GM18867 (cell line): ENCODE results near the gene SDC1.

Experiments
- ATAC-seq: cut with Tn5 transposase; IDR thresholded peaks from one replicate; pipeline ENCODE4 v1.9.1; 2021; ENCODE audit warnings: mild to moderate bottlenecking, moderate library complexity; ENCODE audit not compliant: unreplicated experiment

The SDC1 gene

DNA sequence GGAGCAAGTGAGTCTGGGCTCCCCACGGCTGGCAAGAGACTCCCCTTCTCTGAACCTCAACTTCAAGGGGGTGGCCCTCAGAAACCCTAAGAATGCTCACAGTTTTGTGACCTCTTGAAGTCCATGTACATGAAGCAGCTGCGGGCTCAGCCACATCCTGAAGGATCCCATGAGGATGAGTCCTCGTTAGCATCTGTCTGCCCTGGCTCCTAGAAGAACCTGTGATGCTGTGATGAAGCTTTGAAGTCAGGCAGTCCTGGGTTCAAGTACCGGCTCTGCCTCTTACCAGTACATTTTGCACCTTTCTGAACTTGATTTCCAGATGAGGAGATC lies 38.1 kb downstream of the SDC1 start:
- ATAC-seq: no peak

DNA sequence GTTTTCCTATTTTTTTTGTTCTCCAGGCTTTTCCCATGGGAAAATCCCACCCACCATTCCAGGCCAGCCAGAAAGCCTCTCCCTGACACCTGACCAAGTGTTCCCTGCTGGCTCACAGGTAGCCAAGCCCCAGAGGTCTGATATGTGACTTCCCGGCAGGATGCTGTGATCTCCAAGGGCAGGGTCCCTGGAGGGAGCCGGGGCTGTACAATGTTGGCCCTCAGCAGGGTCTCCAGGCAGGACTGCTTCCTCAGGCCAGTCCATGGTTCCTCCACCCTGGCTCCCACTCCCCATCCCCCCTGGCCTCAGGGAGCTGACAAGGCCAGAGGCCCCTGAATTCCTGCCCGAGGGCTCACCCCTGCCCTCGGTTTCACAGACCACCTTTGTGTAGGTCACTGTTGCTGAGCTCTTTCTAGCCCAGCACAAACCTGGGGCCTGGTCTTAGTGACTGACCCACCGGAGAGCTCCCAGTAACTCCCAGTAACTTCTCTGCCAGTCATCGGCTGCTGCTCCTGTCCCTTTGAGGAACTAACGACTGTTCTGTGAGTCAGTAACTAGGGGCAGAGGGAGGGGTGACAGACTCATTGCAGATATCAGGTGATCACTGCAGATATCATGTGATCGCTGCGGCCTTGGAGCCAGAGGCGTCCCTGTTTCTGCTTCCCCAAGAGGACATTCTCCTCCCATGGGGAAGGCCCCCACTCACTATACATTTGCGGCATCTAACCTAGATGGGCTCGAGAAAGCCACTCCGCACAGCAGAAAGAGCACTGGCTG lies 38.7 kb downstream of the SDC1 start:
- no peak for ATAC-seq

DNA sequence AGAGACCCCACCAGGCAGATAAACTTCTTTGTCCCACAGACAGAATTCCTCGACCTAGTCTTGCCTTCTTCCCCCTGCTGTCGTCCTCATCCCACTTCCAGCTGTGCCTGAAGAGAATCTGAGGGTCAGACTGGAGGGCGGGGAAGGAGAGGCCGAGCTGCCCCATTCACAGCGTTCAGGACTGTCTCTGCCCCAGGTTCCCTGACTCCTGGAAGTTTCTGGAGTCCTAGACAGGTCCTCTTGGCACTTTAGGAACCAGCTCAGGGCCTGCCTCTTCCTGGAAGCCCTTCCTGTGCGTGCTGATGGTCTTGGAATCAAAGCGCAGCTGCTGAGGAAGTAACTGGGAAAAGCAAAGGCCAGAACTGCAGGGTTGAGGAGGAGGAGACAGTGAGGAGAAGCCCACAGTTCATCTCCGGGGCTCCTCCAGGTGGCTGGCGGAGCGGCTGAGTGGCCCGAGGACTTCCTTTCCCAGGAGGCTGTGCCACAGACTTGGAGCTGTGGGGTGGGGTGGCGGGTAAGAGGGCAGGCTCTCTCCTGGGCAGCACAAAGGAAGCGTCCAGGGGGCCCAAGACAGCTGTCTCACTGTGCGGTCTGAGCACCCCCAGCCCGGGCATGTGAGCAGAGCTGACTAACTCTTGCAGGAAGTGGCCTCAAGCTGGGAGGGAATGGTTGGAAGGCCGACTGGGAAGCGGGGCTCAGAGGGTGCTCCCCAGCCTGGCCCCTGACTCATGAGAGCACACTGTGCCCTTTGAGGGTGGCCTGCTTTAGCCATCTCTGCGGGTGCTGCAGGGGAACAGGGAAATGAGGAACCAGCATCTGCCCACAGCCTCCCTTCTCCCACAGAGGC lies 39.5 kb downstream of the SDC1 start:
- ATAC-seq: no peak

DNA sequence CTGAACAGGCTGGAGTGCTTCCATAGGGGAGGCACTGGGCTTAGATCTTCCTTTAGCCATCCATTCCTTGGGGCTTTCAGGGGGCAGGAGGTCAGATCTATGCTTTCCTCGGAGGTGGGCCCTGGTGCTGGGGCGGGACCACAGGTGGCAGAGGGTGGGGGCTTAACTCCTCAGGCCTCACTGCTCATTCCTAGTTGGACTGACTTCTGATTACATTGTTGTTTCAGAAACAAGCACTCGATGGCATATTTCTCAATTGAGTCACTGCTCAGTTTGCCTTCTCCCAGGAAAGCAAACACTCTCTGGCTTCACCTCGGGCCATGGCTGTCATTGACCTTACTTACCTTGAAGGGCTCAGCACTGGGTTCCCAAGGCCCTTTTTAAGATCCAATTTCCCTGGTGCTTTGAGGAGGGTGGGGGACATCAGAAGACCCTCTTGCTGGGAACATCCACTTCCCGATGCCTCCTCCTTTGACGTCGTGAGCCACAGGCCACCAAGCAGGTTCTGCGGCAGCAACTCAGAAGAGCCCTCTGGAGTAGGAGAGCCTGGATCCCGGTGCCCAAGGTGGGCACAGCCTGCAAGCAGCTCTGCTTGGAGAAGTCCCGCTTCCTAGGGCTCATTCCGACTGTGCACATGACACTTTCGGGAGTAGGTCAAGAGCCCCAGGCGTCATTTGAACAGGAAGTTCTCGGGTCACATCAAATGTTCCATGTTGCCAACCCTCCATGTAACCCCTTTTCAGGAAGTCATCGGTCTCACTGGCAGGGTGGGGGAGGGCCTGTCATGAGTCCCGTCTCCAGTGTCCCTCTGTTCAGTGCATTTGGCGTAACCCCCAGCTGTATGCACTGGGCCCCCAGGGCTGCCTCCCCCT lies 40.6 kb downstream of the SDC1 start:
- ATAC-seq: no peak

DNA sequence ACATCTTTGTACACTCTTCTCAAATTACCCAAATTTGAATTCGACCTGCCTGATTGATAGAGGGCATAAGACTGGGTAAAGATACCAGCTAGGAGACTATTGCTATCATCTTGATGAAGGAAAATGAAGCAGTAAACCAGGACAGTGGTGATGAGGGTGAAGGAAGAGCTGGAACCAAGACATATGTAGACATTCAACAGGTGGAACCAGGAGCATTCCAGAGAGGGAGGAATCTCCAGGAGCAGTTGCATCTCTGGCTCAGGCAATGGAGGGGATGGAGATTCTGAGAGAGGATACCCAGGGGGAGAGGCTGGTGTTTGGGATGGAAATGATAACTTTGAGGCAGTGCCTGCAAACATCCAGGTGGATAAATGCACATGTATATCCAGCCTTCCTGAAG lies 41.6 kb downstream of the SDC1 start:
- ATAC-seq: no peak

DNA sequence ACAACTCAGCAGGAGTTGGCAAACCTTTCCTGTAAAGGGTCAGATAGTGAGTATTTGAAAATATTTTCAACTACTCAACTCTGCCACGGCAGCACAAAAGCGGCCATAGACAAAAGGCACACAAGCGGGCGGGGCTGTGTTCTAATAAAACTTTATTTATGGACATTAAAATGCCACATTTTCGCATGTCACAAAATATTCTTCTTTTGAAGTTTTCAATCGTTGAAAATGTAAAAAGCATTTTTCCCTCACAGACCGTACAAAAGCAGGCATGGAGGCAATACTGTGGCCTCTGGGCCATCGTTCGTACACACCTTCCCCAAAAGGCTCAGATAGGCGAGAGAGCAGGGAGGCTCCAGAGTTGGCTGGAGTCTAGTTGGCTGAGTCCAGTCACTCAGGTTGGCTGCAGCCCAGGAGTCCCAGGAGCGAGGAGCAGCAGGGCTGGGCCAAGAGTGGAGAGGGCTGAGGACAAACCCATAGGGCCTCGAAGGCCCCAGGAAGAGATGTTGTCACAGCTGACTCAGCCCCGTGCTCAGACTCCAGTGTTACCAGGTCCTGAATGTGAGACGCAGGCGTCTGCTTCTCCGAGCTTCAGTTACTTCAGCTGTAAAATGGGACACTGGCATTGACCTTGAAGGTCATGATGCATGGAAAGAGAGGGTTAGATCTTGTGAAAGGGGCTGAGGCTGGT lies 42.5 kb downstream of the SDC1 start:
- no peak for ATAC-seq

DNA sequence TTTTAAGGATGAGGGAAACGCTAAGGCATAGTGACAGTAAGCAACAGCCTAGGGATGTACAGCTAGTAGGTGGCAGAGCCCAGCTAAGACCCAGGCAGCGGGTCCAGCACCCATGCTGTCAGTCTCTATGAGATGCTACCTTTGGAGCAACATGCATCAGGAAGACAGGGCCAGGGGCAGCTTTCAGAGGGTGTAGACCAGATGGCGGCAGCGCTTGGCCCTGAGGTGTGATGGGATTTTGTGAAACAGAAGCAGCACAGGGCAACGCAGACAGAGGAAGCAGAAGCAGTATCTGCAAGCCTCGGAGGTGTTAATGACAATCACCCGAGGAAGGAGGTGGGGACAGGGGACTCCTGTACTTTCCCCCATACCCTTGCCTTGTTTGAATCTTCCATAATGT lies 43.2 kb downstream of the SDC1 start:
- ATAC-seq: no peak

DNA sequence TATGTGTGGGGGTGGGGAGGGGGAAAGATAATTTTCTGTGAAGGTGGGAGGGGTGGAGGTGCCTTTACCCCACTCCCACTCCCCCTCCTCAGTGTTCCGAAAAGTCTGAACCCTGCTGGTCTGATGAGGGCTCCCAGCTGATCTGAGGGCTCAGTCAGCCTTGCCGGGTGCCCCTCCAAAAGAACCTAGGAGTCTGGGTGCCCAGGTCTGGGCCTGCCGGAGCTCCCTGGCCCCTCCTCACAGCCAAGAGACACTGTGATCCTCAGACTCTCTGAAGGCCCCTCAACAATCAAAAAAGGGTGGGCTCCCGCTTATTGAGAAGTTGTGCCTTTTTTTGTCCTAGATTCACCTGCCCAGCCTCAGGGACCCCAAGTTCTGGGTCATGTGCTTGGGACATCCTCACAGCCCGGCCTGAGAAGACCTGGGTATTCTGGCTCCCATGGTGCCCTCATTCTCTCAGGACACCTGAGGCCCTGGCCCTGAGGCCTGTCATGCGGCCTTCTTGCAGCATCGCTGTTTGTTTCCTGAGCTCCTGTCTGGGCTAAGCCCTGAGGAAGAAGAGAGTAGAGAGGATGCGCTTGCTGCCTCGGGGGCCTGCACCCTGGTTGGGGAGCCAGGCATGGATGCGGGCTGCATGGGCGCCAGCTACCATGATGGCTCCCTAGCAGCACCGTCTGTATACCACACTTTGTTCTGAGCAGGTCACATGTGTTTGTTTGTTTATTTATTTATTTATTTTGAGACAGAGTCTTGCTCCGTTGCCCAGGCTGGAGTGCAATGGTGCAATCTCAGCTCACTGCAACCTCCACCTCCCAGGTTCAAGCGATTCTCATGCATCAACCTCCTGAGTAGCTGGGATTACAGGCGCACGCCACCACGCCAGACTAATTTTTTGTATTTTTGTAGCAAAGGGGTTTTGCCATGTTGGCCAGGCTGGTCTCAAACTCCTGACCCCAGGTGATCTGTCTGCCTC lies 44.0 kb downstream of the SDC1 start:
- no peak for ATAC-seq

DNA sequence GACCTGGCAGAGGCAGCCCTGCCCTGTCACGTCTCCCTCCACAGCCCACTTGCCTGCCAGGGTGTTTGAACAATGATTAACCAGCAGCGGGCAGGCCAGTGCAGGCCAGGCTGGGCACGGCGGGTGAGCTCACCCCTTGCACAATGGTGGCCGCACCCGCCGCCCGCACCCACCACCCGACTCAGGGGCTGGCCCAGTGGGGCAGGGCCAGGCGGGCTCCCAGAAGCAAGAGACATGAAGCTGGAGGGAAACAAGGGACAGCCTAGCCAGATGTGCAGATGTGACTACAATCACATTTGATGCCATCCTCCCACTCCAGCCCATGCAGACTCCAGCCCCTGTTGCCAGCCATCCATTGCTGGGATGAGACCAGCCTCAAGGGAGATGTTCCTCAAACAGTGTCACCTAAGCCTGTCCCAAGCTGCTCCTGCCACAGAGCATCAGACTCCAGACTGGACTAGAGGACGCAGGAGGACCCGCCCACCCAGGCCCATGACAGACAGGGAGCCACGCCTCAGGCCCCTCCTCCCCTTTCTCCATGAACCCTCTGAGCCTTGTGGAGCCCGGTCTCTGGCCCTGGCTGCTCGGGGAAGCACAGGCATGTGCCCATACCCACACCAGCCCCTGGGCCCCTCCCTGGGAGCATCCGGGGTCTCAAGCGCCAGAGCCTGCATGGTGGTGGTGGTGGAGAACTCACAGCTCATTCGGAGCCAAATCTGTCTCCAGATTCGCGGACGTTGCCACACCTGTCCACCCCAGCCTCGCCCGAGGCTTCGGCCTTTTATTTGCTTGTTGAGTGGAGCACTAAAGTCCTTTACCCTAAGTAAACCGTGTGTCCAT lies 45.0 kb downstream of the SDC1 start:
- no peak for ATAC-seq

DNA sequence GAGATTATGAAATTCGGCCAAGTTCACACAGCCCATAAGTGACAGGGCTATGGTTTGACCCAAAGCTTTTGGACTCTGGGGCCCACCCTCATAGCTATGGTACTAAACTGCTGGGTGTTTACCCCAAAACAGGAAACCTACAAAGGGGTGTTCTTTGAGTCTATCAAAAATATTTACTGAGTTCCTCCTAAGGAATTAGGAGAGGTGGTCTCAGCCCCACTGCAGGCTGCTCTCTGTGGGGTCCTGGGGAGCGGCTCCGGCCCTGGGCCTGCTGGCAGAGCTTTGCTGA lies 45.5 kb downstream of the SDC1 start:
- no peak for ATAC-seq

DNA sequence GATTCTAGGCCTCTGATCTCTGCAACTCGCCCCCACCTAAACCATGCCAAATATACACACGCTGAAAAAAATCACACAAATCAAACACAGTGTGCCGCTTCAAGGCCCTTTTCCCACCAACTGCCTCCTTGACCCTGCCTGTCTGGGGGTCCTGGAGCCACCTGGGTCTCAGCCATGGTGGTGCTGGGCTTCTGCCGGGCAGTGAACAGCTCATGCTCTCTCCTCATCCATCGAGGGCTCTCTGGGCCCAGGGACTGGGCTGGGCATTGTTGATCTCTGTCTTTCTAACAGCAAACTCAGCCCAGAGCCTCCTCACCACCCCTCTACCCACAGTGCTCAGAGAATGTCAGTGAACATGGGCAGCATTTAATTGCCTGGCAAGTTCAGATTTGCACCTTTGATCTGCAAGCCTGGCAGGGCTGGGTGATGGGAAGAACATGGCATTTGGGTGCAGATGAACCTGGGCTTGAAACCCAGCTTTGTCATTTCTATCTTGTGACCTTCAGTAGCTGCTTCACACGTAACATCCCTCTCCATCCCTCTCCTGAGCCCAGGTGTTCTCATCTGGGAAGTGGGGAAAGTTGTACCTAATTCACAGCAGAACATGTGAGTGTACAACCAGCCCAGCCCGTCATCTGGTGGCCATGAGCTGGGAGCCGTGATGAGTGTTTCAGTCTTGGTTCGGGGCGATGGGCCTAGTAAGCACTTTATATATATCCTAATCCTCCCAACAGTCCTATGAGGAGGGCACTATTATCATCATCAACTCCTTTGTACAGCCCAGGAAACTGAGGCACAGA lies 46.1 kb downstream of the SDC1 start:
- no peak for ATAC-seq

DNA sequence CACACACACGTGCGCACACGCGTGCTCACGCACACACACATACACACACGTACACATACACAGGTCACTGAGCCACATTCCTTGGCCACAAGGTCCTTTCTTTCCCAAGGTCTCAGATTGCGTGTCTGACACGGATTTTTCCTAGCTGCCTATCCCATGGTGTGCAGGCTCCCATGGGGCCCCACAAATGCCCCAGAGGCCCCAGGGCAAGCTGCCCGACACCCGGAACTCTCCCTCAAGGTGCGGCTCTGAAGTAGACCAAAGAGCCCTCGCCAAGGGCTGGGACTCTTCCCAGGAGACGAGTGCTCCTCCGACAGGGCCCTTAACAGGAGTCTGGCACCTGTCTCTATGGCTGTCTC lies 46.7 kb downstream of the SDC1 start:
- ATAC-seq: no peak

DNA sequence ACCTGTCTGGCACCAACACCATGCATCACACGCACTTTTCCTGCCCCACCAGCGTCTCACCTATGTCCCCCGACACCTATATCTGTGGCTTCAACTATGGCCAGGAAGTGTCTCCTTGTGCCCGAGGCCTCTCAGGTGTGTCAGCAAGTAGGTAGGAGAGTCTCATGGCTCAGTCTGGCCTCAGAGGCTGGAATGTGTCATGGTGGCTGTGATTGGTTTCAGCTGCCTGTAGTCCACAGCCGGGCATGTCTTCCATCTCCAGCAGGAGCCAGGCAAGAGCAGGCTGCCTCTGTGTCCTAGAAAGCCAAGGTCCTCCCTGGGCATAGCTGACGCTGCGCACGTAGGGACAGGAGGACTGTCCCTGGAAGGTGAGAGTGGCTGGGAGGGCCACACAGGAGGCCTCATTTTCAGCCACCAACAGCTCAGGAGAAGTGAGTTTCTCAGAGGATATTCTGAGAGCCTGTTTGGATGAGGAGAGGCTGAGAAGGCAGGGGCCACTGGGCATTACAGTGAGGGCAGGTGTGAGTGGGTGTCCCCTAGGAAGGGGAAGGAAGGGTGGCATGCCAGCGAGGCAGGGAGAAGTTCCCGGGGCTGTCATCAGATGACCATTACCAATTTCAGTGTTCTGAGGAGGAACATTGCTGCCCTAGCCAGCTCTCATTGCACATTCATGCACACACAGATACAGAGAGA lies 47.2 kb downstream of the SDC1 start:
- no peak for ATAC-seq

DNA sequence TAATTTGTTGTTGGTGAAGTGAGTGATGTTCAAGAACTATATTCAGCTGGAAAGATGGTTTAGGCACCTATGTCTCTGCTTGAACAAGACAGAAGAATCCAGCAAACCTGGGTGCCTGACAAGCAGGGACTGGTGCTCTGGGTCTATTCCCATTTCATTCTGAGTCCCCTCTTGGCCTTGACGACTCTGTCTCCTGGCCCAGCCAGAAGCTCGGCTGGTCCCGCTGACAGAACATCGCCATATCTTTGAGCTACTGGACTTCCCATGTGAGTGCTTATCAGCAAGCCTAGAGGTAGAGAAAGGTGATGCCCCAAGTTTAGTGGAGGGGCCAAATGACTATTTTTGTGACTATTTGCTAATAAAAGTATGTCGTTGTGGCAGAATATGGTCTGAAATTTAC lies 48.2 kb downstream of the SDC1 start:
- no peak for ATAC-seq

DNA sequence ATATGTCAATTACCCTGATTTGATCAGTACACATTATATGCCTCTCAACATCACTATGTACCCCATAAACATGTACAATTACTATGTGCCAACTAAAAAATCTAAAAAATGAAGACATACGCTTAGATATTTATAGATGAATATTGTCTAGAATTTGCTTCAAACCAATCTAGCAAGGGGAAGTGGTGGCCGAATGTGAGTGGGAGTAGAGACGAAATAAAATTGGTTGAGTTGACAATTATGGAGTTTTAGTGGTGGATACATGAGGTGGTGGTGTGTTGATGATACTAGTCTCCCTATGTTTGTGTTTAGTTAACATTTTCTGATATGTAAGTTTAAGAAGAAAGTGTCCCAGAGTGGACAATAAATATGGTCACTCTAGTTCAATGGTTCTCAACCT lies 49.0 kb downstream of the SDC1 start:
- ATAC-seq: no peak

DNA sequence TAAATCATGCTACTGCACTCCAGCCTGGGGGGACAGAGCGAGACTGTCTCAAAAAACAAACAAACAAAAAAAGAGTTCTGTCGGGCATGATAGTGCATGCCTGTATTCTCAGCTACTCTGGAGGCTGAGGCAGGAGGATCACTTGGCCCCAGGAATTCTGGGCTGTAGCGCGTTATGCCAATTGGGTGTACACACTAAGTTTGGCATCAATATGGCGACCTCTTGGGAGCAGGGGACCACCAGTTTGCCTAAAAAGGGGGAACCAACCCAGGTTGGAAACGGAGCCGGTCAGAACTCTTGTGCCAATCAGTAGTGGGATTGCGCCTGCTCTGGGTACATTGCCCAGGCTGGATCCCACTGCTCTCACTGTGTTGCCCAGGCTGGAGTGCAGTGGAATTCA lies 49.7 kb downstream of the SDC1 start:
- ATAC-seq: no peak

DNA sequence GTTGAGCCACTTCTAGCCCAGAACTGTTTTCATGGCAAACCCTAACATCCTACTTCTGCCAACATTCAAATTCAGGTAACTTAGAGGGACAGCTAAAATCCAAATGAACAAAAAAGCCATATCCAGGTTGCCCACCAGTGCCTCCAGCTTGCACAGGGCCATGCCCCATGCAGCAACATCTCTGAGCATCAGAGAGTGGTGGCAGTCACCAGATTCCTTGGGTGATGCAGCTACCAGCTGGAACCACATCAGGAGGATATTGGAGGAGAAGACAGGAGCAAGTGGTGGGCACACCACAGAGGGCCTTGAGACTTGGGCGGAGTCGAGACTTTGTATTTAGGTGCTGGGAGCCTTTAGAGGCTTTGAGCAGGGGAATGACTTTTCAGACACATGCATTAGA lies 50.5 kb downstream of the SDC1 start:
- ATAC-seq: no peak
